Neural cell (in vitro differentiated cells): ENCODE data around the gene ZNF442.

Source experiments
- CTCF ChIP-seq: fragments of 450-650 bp; IDR thresholded peaks from 2 replicates; pipeline ENCODE4 v1.5.1; 2014; ENCODE audit warnings: antibody characterized with exemption, mild to moderate bottlenecking, moderate library complexity; ENCODE audit not compliant: poor library complexity, severe bottlenecking
- EP300 ChIP-seq: fragments of 450-650 bp; conservative IDR thresholded peaks from 2 replicates; pipeline ENCODE4 v1.6.1; 2014; ENCODE audit warnings: antibody characterized with exemption, mild to moderate bottlenecking, moderate library complexity; ENCODE audit not compliant: poor library complexity, severe bottlenecking
- EZH2 ChIP-seq: fragments of 200-600, 300-800 bp; shearing (Covaris generic), sonication (generic); IDR thresholded peaks from 2 replicates; pipeline ENCODE4 v1.6.1; 2014; ENCODE audit warnings: antibody characterized with exemption, low read length, borderline replicate concordance, mild to moderate bottlenecking; ENCODE audit not compliant: insufficient read depth, poor library complexity, severe bottlenecking
- MXI1 ChIP-seq: fragments of 450-650 bp; conservative IDR thresholded peaks from 2 replicates; pipeline ENCODE4 v1.6.1; 2014; ENCODE audit warnings: antibody characterized with exemption, mild to moderate bottlenecking; ENCODE audit not compliant: poor library complexity, severe bottlenecking
- POLR2AphosphoS5 ChIP-seq: IDR thresholded peaks from 2 replicates; pipeline ENCODE4 v1.6.1; 2012
- TAF1 ChIP-seq: IDR thresholded peaks from 2 replicates; pipeline ENCODE4 v1.6.1; 2012; ENCODE audit warnings: low read depth

DNA sequence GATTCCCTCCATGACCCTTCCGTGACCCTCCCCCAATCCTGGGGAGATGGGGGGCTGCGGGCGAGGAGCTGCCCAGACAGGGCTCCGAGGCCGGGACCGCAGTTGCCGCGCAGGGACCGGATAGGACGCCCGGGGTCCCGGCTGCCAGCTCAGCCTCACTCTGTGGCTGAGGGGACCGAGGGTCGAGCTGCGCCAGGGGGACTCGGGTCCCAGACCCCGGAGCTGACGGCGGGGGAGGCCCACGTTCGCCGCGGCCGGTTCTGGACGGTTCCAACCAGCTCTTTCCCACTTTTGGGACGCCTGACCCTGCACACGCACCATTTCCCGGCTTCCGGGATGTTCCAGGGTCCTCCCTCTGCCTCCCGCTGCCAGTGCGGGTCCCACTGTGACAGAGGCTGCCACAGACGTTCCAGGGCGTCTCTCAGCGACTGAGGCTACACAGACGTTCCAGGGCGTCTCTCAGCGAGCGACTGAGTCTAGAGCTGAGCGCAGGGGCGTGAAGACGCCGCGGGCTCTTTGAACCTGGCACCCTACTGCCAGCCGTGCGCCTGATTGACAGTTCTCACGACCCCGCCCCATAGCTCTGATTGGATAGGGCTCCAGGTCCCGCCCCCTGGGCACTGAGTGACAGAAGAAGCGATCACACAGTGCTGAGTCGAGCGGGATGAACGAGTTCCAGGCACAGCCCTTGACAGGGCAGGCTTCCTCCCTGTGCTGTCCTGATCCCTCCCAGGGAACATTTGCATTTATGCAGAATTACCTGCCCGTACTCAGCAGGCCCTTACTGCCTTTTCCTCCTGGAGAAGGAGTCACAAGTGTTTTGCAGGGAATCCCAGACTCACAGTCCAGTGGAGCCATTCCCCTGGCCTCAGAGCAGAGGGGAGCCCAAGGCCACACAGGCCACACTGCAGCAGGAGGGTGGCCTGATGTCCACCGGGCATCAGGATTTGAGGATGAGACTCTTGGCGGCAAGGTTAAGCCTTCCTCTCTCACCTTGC is 32.0 kb downstream of the ZNF442 start, which contains the start of gene ZNF563:
- peak; percentile 63 for TF ChIP-seq EP300
- no peak for TF ChIP-seq CTCF
- peak; percentile 74 for TF ChIP-seq POLR2AphosphoS5
- TF ChIP-seq EZH2 = no peak
- peak; percentile 87 for TF ChIP-seq MXI1
- TF ChIP-seq TAF1 = peak; percentile 57
